ENCODE data around the gene C1QTNF3. TPM values are rescaled to one million over a fixed set of nuclear protein-coding genes. Genes with fewer than 3 reads are reported as not detected.

C1QTNF3 gene
- total RNA-seq, 1 experiment from 2014 or later, result 1.3 TPM

Other genes with a start within 250 kb of the C1QTNF3 start
- gene ADAMTS12, start 151.2 kb downstream of the C1QTNF3 start, total RNA-seq (2014; rRNA removed; shearing (Covaris generic); ENCODE audit: low replicate concordance), result 8.1 and 11.8 TPM in 2 replicates
- gene RXFP3, start 106.8 kb downstream of the C1QTNF3 start, total RNA-seq (2014; rRNA removed; shearing (Covaris generic); ENCODE audit: low replicate concordance), result not detected in 2 replicates
- gene SLC45A2, start 58.5 kb downstream of the C1QTNF3 start, total RNA-seq (2014; rRNA removed; shearing (Covaris generic); ENCODE audit: low replicate concordance), result not detected in 2 replicates
- gene AMACR, start 35.2 kb downstream of the C1QTNF3 start, total RNA-seq (2014; rRNA removed; shearing (Covaris generic); ENCODE audit: low replicate concordance), result 4.3 and 26.3 TPM in 2 replicates

Measured in MG63 (cell line).